Tibial nerve (tissue), 4 donors: ENCODE results near the gene ACBD5. TPM values are rescaled to one million over a fixed set of nuclear protein-coding genes. Genes with fewer than 3 reads are reported as not detected.
"Not testable (repeated sequence)": the region's sequence is repeated elsewhere in the genome, so short reads cannot be mapped to it uniquely, and the experiment has no call there.

Source experiments
- DNase-seq, 2 donors: peaks; one replicate each; pipeline ENCODE4 v3.0.0-alpha.2; 2019; ENCODE audit warnings: low spot score in 2 of 2
- H3K27ac ChIP-seq, 4 donors: fragments of 200-600 bp; sonication (generic) in 3 of 4; one replicate each; pipeline ENCODE4 v1.5.1; 2017 to 2019; ENCODE audit warnings: mild to moderate bottlenecking in 1 of 4
- H3K27me3 ChIP-seq, 2 donors: fragments of 200-600 bp; sonication (generic) in 1 of 2; one replicate each; pipeline versions ENCODE4 v1.5.1 to v1.6.0; 2017 to 2019
- H3K36me3 ChIP-seq, 3 donors: fragments of 200-600 bp; sonication (generic); one replicate each; pipeline ENCODE4 v1.5.1; 2018 to 2019
- H3K4me1 ChIP-seq, 4 donors: fragments of 200-600 bp; sonication (generic) in 3 of 4; one replicate each; pipeline ENCODE4 v1.5.1; 2017 to 2019
- H3K4me3 ChIP-seq, 4 donors: fragments of 200-600 bp; sonication (generic) in 3 of 4; one replicate each; pipeline ENCODE4 v1.5.1; 2017 to 2019; ENCODE audit warnings: mild to moderate bottlenecking in 1 of 4, moderate library complexity in 1 of 4
- H3K9me3 ChIP-seq, 4 donors: fragments of 200-600 bp; sonication (generic) in 3 of 4; one replicate each; pipeline ENCODE4 v1.5.1; 2017 to 2019
- EP300 ChIP-seq, 2 donors: sonication (generic); formaldehyde crosslinking; IDR thresholded peaks; one replicate each; pipeline ENCODE4 v1.6.1; 2017; ENCODE audit warnings: antibody characterized with exemption in 2 of 2, mild to moderate bottlenecking in 1 of 2
- POLR2A ChIP-seq, 2 donors: fragments of 450-650 bp; IDR thresholded peaks; one replicate each; pipeline ENCODE4 v1.6.1; 2017; ENCODE audit warnings: antibody characterized with exemption in 2 of 2, mild to moderate bottlenecking in 2 of 2, moderate library complexity in 2 of 2
- WGBS, 2 donors: methylation state at CpG; one replicate each; pipeline ENCODE4 v1.1.5; 2018; 5-methylcytosine and 5-hydroxymethylcytosine counted together
- total RNA-seq, 4 donors: library from RNA; depleted of rRNA; stranded (reverse); fragments of >200 nt; gene quantifications; one replicate each; pipeline ENCODE4 v1.1.0, GENCODE V29; 2016
- TF ChIP-seq, protein P1 (sequence below), 5 experiments: fragments of 200-600 bp in 3 of 5; fragments of 450-650 bp in 2 of 5; sonication (generic) in 3 of 5; IDR thresholded peaks; one replicate each; pipeline ENCODE4 v1.5.1; 2016 to 2019; ENCODE audit warnings: antibody characterized with exemption in 5 of 5, mild to moderate bottlenecking in 3 of 5, moderate library complexity in 2 of 5

The ACBD5 gene
- total RNA-seq, 4 donors from 2014 or later, result 15.3 to 31.2 (median 20.4) TPM

GRCh38 chr10:27241010-27241651 is 534 bp upstream of the ACBD5 start:
- H3K4me1 ChIP-seq, result peaks cover 0 to 42% (median 13%) of the 10 kb centered on the region in 4 donors
- H3K27me3 ChIP-seq, result no peaks in the 10 kb centered on the region
- no peaks in the 10 kb centered on the region for H3K9me3 ChIP-seq
- WGBS, 2 donors, result 6 to 7% methylated on average over 17 to 33 of the region's 33 CpGs
- peak overlapping the region; percentile 93 to 99 (median 94) for H3K27ac ChIP-seq
- peak overlapping the region; percentile 68 to 87 (median 78) for H3K4me3 ChIP-seq
- DNase-seq, result no peak
- no peaks in the 10 kb centered on the region for H3K36me3 ChIP-seq
- no peak for TF ChIP-seq EP300 (IDR thresholded peaks at IDR 0.05)
- no peak for TF ChIP-seq POLR2A (IDR thresholded peaks at IDR 0.05)
- TF ChIP-seq, protein P1, sequence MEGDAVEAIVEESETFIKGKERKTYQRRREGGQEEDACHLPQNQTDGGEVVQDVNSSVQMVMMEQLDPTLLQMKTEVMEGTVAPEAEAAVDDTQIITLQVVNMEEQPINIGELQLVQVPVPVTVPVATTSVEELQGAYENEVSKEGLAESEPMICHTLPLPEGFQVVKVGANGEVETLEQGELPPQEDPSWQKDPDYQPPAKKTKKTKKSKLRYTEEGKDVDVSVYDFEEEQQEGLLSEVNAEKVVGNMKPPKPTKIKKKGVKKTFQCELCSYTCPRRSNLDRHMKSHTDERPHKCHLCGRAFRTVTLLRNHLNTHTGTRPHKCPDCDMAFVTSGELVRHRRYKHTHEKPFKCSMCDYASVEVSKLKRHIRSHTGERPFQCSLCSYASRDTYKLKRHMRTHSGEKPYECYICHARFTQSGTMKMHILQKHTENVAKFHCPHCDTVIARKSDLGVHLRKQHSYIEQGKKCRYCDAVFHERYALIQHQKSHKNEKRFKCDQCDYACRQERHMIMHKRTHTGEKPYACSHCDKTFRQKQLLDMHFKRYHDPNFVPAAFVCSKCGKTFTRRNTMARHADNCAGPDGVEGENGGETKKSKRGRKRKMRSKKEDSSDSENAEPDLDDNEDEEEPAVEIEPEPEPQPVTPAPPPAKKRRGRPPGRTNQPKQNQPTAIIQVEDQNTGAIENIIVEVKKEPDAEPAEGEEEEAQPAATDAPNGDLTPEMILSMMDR (IDR thresholded peaks at IDR 0.05), result no peak

DNA sequence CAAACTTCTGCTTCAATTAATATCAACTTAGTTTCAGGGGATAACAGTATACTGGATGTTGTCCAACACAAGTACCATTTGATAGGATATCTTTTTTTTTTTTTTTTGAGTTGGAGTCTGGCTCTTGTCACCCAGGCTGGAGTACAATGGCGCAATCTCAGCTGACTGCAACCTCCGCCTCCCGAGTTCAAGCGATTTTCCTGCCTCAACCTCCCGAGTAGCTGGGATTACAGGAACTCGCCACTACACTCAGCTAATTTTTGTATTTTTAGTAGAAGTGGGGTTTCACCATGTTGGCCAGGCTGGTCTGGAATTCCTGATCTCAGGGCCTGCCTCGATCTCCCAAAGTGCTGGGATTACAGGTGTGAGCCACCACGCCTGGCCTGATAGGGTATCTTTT is 3.1 kb downstream of the ACBD5 start:
- peaks cover 0 to 40% (median 10%) of the 10 kb centered on the region in 4 donors for H3K4me1 ChIP-seq
- H3K27ac ChIP-seq, H3K4me3 ChIP-seq, H3K27me3 ChIP-seq, DNase-seq, H3K9me3 ChIP-seq: not testable (repeated sequence)
- 95 to 96% methylated on average over 8 of the region's 8 CpGs for whole genome bisulfite sequencing, 2 donors
- H3K36me3 ChIP-seq, result peaks cover 0 to 14% (median 0%) of the 10 kb centered on the region in 3 donors

DNA sequence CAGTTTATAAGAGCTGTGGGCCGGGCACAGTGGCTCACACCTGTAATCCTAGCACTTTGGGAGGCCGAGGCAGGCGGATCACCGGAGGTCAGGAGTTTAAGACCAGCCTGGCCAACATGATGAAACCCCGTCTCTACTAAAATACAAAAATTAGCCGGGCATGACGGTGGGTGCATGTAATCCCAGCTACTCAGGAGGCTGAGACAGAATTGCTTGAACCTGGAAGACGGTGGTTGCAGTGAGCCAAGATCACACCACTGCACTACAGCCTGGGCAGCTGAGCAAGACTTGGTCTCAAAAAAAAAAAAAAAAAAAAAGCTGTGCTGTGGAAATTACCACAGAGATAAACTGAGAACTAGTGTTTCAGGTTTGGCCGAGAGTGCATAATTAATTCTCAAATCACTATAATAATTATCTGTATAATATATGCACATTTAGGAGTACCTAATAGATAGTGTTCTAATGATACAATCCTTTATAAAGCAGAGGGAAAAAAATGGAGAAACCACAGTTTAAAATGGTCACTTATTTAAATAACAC is 3.9 kb downstream of the ACBD5 start:
- WGBS, 2 donors, result 72 to 80% methylated on average over 9 of the region's 9 CpGs
- Histone ChIP-seq H3K36me3 (peaks cover 0 to 22% (median 0%) of the 10 kb centered on the region in 3 donors), H3K4me1 (peaks cover 0 to 40% (median 10%) of the 10 kb centered on the region in 4 donors)
- DNase-seq, H3K27ac ChIP-seq, H3K9me3 ChIP-seq, H3K4me3 ChIP-seq, H3K27me3 ChIP-seq: not testable (repeated sequence)

- H3K4me3 ChIP-seq, result no peak overlapping the region
- no peak overlapping the region for H3K27ac ChIP-seq
- no peak for DNase-seq
- 69 to 80% methylated on average over 1 of the region's 1 CpG for WGBS, 2 donors
- TF ChIP-seq POLR2A (IDR thresholded peaks at IDR 0.05) (no peak), EP300 (IDR thresholded peaks at IDR 0.05) (no peak)
- TF ChIP-seq, protein P1 (IDR thresholded peaks at IDR 0.05), result no peak
- peaks cover 0 to 35% (median 10%) of the 10 kb centered on the region in 4 donors for H3K4me1 ChIP-seq
- H3K27me3 ChIP-seq, result no peaks in the 10 kb centered on the region
- no peaks in the 10 kb centered on the region for H3K9me3 ChIP-seq
- H3K36me3 ChIP-seq, result peaks cover 0 to 32% (median 6%) of the 10 kb centered on the region in 3 donors
Observed at GRCh38 chr10:27235706-27236105, 4.9 kb downstream of the ACBD5 start.

DNA sequence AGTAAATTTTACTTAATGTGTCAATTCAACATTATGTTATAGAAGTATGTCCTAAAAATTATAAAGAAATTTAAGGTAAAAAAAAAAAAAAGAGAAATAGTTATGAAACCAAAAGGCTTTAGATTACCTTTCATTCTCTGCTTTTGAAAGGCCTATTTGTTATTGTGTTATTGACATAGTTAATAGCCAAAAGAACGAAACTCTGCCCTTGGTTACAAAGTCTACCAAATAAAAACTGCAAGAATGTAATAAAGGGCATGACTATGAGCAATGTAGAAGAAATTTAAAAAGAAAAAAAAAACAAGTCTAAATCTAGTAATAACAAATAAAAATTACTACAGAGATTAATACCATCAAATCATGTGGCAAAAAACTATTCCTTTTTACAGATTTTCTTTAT is 10.6 kb downstream of the ACBD5 start:
- H3K27me3 ChIP-seq, result no peaks in the 10 kb centered on the region
- TF ChIP-seq, protein P1 (IDR thresholded peaks at IDR 0.05), result no peak
- TF ChIP-seq EP300 (IDR thresholded peaks at IDR 0.05) (no peak), POLR2A (IDR thresholded peaks at IDR 0.05) (no peak)
- DNase-seq, result no peak
- no peaks in the 10 kb centered on the region for H3K4me1 ChIP-seq
- 90 to 92% methylated on average over 1 of the region's 1 CpG for WGBS, 2 donors
- H3K4me3 ChIP-seq, result no peak overlapping the region
- no peak overlapping the region for H3K27ac ChIP-seq
- H3K9me3 ChIP-seq, result no peaks in the 10 kb centered on the region
- peaks cover 0 to 62% (median 6%) of the 10 kb centered on the region in 3 donors for H3K36me3 ChIP-seq

- no peak overlapping the region for H3K27ac ChIP-seq
- no peak for TF ChIP-seq POLR2A (IDR thresholded peaks at IDR 0.05)
- no peak for TF ChIP-seq EP300 (IDR thresholded peaks at IDR 0.05)
- TF ChIP-seq, protein P1 (IDR thresholded peaks at IDR 0.05), result no peak
- H3K36me3 ChIP-seq, result peaks cover 0 to 61% (median 0%) of the 10 kb centered on the region in 3 donors
Observed at GRCh38 chr10:27225642-27226257, 14.8 kb downstream of the ACBD5 start.

More at GRCh38 chr10:27225642-27226257, 14.8 kb downstream of the ACBD5 start:
- no peaks in the 10 kb centered on the region for H3K9me3 ChIP-seq
- WGBS, 2 donors, result 59 to 61% methylated on average over 3 of the region's 3 CpGs
- DNase-seq, result no peak
- H3K4me1 ChIP-seq, result no peaks in the 10 kb centered on the region
- no peaks in the 10 kb centered on the region for H3K27me3 ChIP-seq
- no peak overlapping the region for H3K4me3 ChIP-seq
